NCI-H128 (cell line): ENCODE measurements around the gene MYDGF.

Experiments used
- DNase-seq: peaks from one replicate; lab custom pipeline; 2025; ENCODE audit not compliant: unreplicated experiment; lab: John Stamatoyannopoulos, UW

MYDGF gene

DNA sequence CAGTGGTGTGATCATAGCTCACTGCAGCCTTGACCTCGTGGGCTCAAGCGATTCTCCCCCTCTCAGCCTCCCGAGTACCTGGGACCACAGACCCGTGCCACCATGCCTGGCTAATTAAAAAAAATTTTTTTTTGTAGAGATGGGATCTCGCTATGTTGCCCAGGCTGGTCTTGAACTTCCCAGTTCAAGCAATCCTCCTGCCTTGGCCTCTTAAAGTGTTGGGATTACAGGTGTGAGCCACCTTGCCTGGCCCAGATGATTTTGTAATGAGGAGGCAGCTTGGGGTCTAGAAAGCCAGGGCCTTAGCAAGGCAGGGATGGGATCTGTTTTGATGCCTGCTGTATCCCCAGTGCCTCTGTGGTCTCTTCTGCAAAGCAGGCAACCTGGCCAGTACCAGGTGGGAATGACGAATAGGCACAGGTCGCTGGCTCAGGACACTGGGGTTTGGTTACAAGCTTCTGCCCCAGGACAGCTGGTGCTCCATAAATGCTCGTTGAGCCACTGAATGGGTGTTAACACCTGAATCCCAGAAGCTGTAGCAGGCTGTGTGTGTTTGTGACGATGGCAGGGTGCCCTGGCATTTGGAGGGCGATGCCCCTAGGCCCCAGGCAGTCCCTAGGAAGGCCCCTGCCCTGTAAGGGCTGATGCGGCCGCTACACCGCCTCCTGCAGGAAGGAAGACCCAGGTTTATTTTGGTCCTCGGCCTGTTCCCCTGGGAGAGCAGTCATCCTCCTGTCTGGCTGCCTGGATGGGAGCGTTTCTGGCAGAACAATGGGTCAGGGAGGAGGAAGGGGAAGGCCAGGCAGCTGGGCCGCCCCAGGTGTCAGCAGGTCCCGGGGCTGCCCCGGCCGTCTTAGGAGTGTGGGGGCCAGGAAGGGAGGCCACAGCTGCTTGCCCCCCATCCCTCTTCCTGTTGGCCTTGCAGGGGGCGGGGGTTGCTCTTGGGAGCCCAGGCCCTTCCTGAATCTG is 22.2 kb downstream of the MYDGF start:
- no peak for DNase-seq

- no peak for DNase-seq
These were observed 24.4 kb downstream of the MYDGF start for GRCh38 chr19:4645718-4646117.

DNA sequence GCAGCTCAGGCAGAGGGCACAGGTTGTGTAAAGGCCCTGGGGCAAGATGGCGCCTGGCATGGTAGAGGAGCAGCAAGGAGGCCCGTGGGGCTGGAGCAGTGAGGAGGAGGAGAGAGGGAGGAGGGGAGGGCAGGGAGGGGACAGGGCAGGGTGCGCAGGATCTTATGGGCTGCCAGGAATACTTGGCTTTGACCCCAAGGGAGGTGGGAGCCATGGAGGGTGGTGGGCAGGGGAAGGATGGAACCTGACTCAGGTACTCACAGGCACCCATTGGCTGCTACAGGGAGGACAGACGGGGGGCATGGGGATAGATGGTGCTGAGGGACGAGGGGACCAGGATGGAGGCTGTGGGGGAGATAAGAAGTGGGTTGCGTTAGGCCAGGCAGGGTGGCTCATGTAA is 27.5 kb downstream of the MYDGF start:
- DNase-seq = no peak

GRCh38 chr19:4641132-4641531 is 29.0 kb downstream of the MYDGF start:
- DNase-seq = no peak

DNA sequence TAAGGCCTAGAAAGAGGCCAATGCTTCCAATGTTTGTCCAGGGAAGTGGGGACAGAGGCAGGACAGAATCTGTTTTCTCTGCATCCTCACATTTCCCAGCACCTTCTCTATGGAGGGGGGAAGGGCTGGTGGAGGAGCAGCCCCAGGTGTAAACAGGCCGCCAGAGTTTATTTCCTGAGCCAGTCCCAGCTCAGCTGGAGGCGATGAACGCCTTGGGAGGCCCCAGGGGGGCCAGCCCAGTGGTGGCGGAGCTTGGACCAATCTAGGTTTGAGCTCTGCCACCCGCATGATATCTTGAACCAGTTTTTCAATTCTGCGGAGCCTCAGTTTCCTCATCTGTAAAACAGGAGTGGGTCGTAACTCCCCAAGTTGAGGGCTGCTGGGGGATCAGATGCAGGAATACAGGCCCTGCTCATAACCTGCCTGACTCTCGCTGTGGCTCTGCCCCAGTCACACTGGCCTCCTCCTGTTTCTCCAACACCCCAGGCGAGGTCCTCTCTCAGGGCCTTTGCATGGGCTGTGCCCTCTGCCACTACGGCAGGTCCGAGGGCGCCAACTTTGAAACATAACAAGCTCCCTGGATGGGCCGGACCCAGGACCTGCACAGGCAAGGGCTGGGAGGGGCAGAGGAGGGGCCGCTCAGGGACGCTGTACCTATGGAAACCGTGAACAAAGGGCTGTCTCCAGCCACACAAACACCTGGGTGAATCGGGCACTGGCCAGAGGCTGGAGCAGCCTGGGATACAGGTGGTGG is 29.7 kb downstream of the MYDGF start:
- DNase-seq = no peak

DNA sequence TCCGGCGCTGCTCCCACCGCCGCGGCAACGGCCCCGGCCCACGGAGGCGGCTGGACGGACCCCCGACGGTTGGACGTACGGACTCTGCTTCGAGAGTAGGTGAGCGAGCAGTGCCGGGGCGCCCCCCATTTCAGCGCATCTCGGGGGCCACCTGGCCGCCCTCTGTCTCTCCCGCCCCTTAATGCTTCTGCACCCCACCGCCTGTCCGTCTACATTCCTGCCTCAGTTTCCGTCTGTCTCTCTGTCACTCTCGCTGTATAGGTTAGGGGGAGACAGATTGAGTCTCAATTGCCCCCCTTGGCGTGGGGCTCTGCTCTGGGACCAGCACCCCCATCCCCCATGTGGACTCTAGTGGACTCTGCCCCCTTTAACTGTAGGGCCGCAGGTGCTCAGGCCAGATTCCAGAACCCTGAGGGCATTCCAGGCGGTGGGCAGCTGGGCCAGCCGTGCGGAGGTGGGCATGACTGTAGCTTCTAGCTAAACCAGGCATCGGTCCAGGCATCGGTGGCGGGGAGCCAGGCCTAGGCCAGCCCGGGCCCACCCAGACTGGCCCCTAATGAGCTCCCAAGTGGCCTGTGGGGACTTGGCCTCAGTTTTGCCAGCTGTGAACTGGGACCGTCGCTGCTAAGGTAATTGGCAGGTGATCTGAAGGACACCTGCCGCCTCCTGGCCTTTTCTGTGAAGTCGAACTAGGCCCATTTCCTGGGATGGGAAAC is 30.5 kb downstream of the MYDGF start:
- DNase-seq = no peak

DNA sequence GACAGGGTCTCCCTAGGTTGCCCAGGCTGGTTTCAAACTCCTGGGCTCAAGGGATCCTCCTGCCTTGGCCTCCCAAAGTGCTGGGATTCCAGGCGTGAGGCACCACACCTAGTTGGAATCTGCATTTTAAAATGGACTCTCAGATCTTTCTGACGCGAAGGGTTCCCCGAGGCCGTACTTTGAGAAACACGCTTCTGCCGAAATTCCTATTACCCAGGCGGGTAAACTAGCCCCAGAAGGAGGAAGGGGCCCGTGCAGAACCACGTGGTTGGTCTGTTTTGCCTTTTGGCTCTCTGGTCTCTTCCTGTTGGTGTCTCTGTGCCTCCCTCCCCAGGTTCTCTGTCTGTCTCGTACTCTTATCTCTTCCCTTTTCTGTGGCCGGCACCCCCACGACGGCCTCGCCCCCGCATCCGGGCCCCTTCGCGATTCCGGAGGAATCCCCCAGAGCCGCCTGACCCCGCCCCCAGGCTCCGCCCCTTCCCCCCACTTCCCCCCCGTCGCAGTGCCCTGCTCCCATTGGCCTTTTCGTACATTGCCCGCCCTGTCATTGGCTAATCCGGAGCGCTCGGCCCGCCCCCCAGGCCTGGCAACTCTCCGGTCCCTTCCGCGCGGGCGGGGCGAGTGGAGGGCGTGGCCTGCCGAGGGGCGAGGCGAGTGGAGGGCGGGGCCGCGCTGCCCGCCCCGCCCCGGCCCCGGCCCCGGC is 31.2 kb downstream of the MYDGF start, which contains the start of gene TNFAIP8L1:
Gene TNFAIP8L1 (plus strand): TSS at position 689 of the 703 bp plus-strand sequence. CDS start 12,354 bp downstream, outside the sequence.
- DNase-seq = peak; percentile 95

DNA sequence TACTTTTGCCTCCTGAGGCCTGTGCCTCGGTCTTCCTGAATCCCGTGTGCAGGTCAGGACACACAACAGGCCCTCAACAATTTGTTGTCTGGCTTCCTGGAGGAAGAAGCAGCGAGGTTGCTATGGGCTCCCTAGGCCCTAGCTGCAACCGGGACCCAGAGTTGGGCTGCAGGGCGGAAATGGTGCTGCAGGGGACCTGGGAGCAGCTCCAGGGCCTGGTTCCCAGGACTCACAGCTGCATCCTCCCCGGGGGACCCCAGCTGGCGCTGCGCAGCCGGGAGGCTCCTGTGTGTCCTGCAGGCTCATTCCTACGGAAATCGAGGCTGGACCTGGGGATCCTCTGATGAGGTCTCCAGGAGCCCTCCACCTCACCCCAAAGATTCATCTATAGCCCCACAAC is 31.8 kb downstream of the MYDGF start:
- DNase-seq = no peak

GRCh38 chr19:4636761-4637160 is 33.4 kb downstream of the MYDGF start:
- no peak for DNase-seq

DNA sequence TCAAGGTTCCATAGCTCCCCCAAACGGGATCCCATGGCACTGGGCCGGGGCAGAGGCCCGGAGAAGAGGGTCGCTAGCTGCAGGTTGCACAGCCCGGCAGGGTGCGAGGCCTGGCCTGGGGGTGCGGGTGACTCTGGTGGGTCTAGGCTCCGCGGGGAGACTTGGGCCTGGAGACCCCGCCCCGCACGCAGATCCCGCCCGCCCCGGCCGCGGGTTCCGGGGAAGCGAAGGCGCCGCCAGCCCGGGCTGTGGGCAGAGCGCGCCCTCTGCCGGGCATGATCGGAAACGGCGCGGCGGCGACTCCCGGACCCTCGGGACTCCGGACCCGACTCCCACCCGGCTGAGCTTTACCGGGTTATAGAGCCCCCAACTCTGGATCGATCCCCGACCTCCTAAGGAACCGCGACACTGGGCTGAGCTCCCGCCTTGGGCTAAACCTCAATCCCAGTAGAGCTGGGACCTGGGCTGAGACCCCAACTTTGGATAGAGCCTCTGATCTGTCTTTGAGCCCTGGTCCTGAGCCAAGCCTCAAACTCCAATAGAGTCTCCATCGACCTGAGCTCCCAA is 33.9 kb downstream of the MYDGF start:
- peak; percentile 22 for DNase-seq

DNA sequence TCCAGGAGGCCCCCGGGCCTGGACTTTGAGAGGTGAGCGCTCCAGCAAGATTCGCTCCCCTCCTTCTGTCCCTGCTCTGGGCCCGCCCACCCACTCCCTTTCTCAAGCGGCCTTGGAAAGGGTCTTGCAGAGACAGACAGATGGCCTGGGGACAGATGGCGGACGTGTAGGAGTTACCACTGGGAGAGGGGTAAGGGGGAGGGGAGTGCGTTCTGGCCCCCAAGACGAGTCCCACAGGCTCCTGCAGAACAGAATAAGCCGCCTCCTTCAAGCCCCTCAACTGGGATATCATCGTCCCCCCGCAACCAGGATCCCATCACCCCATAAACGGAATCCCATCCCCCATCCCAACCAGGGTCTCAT is 34.4 kb downstream of the MYDGF start:
- DNase-seq = no peak

- DNase-seq = no peak
These were observed 36.8 kb downstream of the MYDGF start for GRCh38 chr19:4633140-4633967.

GRCh38 chr19:4624733-4625362 is 45.3 kb downstream of the MYDGF start:
- DNase-seq = no peak

GRCh38 chr19:4624301-4624700 is 45.8 kb downstream of the MYDGF start:
- DNase-seq = peak; percentile 57

DNA sequence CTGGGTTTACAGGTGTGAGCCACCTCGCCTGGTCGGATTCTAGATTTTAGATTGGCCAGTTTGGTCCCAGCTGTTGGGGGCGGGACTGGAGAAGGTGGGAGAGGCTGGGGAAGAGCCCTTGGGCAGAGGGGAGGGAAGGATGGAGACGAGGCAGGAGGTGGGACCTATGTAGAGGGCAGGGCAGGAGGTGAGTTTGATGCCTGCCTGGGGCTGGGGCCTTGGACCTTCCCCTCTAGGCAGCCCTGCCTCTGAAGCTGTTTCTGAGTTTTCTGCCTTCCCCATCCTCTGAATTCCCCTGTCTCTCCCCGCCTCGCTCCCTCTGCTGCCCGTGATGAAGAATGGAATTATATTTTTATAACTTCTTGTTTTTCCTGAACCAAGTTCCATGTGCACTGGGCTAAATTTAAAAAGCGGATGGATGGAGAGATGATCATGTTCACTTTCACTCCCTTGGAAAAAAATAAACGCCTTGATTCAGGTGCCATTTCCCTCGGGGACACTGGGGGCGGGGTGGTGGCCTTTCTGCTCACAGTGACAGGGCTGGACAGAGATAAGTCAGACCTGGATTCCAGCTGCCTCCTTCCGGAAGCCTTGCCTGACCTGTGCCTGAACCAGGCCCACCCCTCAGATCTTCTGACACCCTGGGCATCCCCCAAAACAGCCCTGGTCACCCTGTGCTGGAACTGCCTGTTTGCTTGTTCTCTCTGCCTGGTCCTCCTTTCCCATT is 47.3 kb downstream of the MYDGF start:
- DNase-seq = no peak

GRCh38 chr19:4620675-4621074 is 49.5 kb downstream of the MYDGF start:
- no peak for DNase-seq

DNA sequence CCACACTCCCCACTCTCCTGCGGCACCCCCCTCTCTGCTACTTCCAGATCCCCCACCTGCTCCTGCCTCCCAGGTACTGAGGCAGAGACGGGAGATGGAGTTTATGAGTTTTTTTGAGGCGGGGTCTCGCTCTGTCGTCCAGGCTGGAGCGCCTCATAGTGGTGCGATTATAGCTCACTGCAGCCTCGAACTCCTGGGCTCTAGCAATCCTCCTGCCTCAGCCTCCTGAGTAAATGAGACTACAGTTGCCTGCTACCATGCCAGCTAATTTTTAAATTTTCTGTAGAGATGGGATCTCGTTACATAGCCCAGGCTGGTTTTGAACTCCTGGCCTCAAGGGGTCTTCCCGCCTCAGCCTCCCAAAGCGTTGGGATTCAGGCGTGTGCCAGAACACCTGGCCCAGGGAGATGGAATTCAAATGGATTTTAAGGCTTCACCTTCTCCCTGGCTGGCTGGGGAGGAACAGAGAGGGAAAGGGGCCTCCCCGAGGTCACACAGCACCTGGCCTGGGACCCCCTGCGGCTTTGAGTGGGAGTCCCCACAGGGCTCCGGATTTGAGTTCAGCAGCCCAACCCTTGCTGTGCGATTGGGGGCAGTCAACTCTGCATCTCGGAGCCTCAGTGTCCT is 50.4 kb downstream of the MYDGF start:
- no peak for DNase-seq

DNA sequence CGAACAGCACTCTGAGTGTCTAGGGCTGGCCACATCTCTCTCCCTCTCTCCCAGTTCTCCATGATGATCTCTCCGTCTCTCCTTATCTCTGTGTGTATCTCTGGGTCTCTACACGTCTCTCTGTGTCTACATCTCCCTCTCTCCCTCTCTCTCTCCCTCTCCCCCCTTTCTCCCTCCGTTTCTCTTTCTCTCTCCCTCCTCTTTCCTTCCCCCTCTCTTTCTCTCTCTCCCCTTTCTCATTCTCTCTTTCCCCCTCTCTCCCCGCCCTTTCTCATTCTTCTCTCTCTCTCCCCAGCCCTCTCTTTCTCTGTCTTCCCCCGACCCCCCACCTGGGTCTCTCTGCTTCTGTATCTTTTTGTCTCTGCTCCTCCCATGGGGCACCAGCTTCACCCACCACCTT is 52.1 kb downstream of the MYDGF start:
- DNase-seq = no peak
